ENCODE measurements around the gene NRXN3. TPM values are rescaled to one million over a fixed set of nuclear protein-coding genes. Genes with fewer than 3 reads are reported as not detected.

Gene NRXN3
- total and polyA plus RNA-seq, 8 donors = 0.29 to 41.1 (median 9.1) TPM

GRCh38 chr14:78644824-78645559 is 474.8 kb downstream of the NRXN3 start:
- no peak overlapping the region for H3K27ac ChIP-seq
- DNase-seq = peak in 1 of 2 donors; percentile 4
- no peak overlapping the region for H3K4me3 ChIP-seq
- no peaks in the 10 kb centered on the region for H3K27me3 ChIP-seq
- intact Hi-C loops (cut with DNase I; ENCODE audit: low total_unique reads) = no loop called here
- H3K9me3 ChIP-seq = no peaks in the 10 kb centered on the region
- H3K4me1 ChIP-seq = no peaks in the 10 kb centered on the region
- H3K36me3 ChIP-seq = no peaks in the 10 kb centered on the region
- TF ChIP-seq CTCF (IDR thresholded peaks at IDR 0.05) = no peak
- TF ChIP-seq EP300 (IDR thresholded peaks at IDR 0.05) = no peak
- TF ChIP-seq POLR2A (IDR thresholded peaks at IDR 0.05) = no peak
- TF ChIP-seq POLR2AphosphoS5 (IDR thresholded peaks at IDR 0.05) = no peak
- 48 to 64% (median 58%) methylated on average over 22 of the region's 22 CpGs for WGBS, 5 donors

- WGBS, 5 donors = 93 to 100% (median 94%) methylated on average over 1 of the region's 1 CpG
- DNase-seq = no peak
- H3K27ac ChIP-seq = no peak overlapping the region
- no peak overlapping the region for H3K4me3 ChIP-seq
- H3K4me1 ChIP-seq = no peaks in the 10 kb centered on the region
- H3K27me3 ChIP-seq = no peaks in the 10 kb centered on the region
- no peak for TF ChIP-seq POLR2A (IDR thresholded peaks at IDR 0.05)
- no peak for TF ChIP-seq EP300 (IDR thresholded peaks at IDR 0.05)
- intact Hi-C loops (cut with DNase I; ENCODE audit: low total_unique reads) = no loop called here
- no peaks in the 10 kb centered on the region for H3K36me3 ChIP-seq
- H3K9me3 ChIP-seq = no peaks in the 10 kb centered on the region
Observed at GRCh38 chr14:78652727-78653126, 482.6 kb downstream of the NRXN3 start.

- Histone ChIP-seq H3K4me1 (no peaks in the 10 kb centered on the region), H3K36me3 (no peaks in the 10 kb centered on the region), H3K27me3 (no peaks in the 10 kb centered on the region), H3K9me3 (no peaks in the 10 kb centered on the region), H3K27ac (no peak overlapping the region), H3K4me3 (no peak overlapping the region)
- intact Hi-C loops (cut with DNase I; ENCODE audit: low total_unique reads) = no loop called here
- 0 to 96% (median 92%) methylated on average over 1 of the region's 1 CpG for WGBS, 5 donors
- no peak for TF ChIP-seq POLR2A (IDR thresholded peaks at IDR 0.05)
- no peak for TF ChIP-seq EP300 (IDR thresholded peaks at IDR 0.05)
- TF ChIP-seq POLR2AphosphoS5 (IDR thresholded peaks at IDR 0.05) = no peak
- no peak for TF ChIP-seq CTCF (IDR thresholded peaks at IDR 0.05)
- no peak for DNase-seq
Observed at GRCh38 chr14:78653173-78653572, 483.0 kb downstream of the NRXN3 start.

GRCh38 chr14:78657451-78657850 is 487.3 kb downstream of the NRXN3 start:
- Histone ChIP-seq H3K4me3 (no peak overlapping the region), H3K4me1 (no peaks in the 10 kb centered on the region), H3K36me3 (no peaks in the 10 kb centered on the region), H3K27ac (no peak overlapping the region), H3K9me3 (no peaks in the 10 kb centered on the region), H3K27me3 (no peaks in the 10 kb centered on the region)
- TF ChIP-seq POLR2AphosphoS5 (IDR thresholded peaks at IDR 0.05) (no peak), POLR2A (IDR thresholded peaks at IDR 0.05) (no peak), CTCF (IDR thresholded peaks at IDR 0.05) (no peak), EP300 (IDR thresholded peaks at IDR 0.05) (no peak)
- intact Hi-C loops (cut with DNase I; ENCODE audit: low total_unique reads) = no loop called here
- no peak for DNase-seq
- 78 to 84% (median 82%) methylated on average over 4 of the region's 4 CpGs for WGBS, 5 donors

GRCh38 chr14:78664841-78665240 is 494.7 kb downstream of the NRXN3 start:
- no peaks in the 10 kb centered on the region for H3K9me3 ChIP-seq
- H3K27me3 ChIP-seq = no peaks in the 10 kb centered on the region
- DNase-seq = no peak
- WGBS, 5 donors = 44 to 67% (median 55%) methylated on average over 1 of the region's 1 CpG
- H3K36me3 ChIP-seq = no peaks in the 10 kb centered on the region
- TF ChIP-seq POLR2AphosphoS5 (IDR thresholded peaks at IDR 0.05) (no peak), CTCF (IDR thresholded peaks at IDR 0.05) (no peak), POLR2A (IDR thresholded peaks at IDR 0.05) (no peak), EP300 (IDR thresholded peaks at IDR 0.05) (no peak)
- intact Hi-C loops (cut with DNase I; ENCODE audit: low total_unique reads) = no loop called here
- no peaks in the 10 kb centered on the region for H3K4me1 ChIP-seq
- no peak overlapping the region for H3K27ac ChIP-seq
- no peak overlapping the region for H3K4me3 ChIP-seq

All from stomach (tissue), 9 donors.